ENCODE measurements around the gene ZNF609.

GRCh38 chr15:64687688-64688087, 227.3 kb downstream of the ZNF609 start:
- TF ChIP-seq CTCF (conservative IDR thresholded peaks at IDR 0.05; ENCODE audit: low read depth, low read length) (no peak), EZH2 (IDR thresholded peaks at IDR 0.05; ENCODE audit: low read length, unreplicated experiment) (no peak), EZH2phosphoT487 (IDR thresholded peaks at IDR 0.05; ENCODE audit: borderline replicate concordance, low read length) (no peak)
